AG08395 (cell line): Measurements from ENCODE around the gene JADE1.

ENCODE experiments used
- DNase-seq: peaks from one replicate; pipeline ENCODE4 v3.0.0; 2012; ENCODE audit warnings: mixed read lengths, low spot score

Gene JADE1

DNA sequence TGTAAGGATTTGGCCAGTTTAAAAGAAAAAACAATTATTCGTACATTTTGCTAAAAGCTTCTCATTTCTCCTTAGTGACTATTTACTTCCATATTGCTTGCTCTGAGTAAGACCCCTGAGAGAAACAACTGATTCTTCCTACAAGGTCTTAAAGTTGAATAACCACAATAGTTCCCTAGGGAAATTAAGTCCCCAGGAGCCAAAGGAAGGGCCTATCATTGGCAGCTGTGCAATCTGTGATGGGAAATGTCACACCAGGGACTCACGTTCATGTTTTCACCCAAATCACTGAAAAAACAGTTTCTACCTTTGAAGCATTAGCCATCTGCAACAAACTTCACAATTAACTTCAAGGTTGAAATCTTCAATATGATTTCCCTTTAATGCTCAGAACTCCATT is 66.7 kb downstream of the JADE1 start:
- no peak for DNase-seq

DNA sequence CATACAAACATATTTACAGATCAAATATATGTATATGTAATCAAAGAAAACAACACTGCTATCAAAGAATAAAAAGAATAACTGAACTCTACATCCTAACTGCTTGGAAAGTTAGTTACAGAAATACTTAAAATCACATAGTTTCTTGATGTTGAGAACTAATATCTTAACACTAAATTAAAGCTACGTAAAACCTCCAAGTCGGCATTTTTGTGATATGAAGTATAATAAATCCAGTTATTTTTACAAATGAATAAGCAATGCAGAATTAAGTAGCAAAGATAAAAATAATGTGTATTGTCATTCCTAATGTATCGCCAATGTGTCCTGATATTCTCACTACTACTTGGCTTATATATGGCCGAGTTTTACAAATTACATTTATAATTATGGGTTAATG is 68.4 kb downstream of the JADE1 start:
- no peak for DNase-seq

DNA sequence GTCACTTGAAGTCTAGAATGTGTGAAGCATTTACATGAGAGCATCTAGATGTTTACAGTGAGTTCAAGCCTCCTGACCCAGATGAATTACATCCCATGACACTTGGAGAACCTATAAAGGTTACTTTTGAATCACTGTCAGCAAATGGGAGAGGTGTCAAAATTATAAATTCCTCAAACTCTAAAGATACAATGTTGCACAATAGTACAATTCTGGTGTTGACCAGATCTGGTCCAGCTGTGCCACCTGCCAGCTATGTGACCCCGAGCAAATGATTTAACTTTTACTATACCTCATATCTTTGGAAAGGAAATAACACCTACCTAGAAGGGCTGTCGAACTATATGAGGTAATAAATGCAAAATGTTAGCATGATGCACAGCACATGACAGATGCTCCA is 69.8 kb downstream of the JADE1 start:
- no peak for DNase-seq

DNA sequence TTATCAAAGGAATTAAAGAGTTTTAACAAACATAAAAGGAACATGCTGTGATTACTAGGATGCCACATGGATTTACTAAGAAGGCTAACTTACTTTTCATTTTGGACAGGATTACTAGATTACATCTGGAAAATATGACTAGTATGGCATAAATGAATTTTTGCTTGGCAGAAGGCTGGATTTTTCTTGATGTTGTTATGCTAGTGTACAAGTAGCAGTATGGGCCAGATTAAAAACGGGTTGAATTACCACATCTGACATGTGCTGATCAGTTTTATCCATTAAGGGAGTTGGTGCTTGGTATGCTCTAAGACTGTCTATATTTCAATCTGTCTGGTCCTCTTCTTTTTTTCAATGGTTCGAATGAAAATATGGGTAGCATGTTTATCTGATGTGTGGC is 70.5 kb downstream of the JADE1 start:
- no peak for DNase-seq

DNA sequence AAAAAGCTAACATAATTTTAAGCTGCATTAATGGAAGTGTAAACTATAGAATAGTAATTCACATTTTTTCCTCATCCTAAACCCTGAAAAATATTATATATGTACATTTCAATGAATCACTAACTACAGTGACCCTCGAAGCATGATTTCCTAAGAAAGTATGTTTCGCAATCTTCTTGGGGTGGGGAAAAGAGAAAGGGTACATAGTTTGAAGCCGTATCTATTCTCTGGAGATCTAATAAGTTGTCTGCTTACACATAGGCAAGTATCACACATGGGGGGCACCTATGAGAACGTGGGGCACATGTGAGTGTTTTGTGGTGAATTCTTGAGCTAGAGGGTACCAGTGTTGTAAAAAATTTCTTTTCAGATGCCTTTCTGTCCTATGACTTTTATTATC is 71.2 kb downstream of the JADE1 start:
- no peak for DNase-seq

DNA sequence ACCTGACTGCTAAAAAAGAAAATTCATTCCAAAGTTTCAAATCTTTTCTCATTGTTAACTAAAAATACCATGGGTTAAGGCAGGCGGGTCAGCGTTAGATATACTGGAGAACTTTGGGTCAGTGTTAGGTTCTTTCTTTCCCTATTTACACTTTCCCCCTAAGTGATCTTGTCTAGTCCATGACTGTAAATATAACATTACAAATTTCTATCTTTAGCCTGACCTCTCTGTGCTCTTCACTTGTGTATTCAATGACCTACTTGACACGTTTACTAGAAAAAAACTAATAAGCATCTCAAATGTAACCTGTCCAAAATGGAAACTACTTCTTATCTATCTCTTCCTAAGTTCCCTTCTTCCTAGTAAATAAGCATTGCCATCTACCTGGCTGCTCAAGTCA is 95.3 kb downstream of the JADE1 start:
- no peak for DNase-seq

DNA sequence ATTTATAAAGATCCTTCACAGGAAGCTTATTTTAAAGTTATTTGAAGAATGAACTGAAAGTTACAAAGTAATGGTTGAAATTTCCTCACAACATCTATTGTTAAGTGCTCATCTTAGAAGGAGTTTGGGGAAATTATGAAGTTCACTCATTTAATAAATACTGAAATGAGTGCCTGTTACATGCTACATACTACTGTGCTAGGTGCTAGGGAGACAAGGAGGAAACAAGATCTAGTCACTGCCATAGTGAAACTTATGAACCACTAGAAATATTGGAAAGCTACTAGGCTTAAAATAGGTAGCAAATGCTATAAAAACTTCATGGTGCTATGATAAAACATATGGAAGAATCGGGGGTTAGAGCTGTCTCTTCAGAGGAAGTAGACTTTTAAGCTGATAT is 97.1 kb downstream of the JADE1 start:
- DNase-seq = no peak

DNA sequence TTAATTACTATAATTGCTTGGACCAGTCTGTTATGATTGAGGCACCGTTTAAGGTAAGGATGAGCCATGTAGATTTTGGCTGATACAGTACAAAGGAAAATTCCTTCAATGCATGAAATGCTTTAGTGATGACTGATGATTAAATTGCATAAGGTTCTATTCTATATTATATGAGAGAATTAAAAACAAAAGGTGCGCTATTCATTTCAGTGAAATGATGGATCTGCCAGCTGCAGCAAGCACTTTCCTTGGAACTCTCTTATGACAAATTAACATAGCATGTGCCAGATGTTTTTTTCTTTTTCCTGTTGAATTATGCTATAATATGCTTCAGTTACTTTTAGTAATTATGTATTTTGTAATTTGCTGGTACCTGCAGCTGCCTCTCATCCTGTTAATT is 98.5 kb downstream of the JADE1 start:
- DNase-seq = no peak

DNA sequence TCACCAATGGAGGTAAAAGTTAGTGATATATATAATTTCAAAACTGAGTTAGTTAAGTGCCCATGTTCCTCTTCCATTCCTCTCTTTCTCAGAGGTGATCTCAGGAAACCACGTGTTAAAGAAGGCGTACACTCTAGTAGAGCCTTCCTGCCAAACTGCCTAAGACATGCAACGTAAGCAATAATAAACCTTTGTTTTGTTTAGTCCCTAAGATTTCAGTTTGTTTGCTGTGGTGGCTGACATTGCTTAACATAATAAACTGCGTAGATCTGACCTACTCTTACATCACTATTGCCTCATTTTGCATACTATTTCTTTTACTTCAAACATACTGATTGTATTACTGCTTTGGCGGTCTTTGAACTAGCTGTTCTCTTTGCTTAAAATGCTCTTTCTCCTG is 99.2 kb downstream of the JADE1 start:
- no peak for DNase-seq

DNA sequence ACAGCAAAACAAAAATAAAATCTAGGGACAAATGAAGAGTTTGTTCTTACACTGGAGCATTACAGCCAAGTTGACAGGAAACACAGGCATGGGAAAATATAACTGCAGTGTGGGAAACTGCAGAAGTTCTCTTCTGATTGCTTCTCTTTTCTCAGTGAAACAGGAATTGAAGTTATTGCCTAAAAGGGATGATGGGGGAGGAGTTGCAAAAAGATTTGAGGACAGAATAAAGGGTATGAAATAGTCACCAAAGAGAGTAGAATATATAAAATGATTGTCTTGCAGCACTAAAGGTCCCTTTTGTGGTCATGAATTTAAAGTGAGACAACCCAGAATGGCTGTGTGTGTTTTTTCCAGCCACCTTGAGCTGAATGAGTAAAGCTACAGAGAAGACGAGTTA is 103.7 kb downstream of the JADE1 start:
- no peak for DNase-seq

DNA sequence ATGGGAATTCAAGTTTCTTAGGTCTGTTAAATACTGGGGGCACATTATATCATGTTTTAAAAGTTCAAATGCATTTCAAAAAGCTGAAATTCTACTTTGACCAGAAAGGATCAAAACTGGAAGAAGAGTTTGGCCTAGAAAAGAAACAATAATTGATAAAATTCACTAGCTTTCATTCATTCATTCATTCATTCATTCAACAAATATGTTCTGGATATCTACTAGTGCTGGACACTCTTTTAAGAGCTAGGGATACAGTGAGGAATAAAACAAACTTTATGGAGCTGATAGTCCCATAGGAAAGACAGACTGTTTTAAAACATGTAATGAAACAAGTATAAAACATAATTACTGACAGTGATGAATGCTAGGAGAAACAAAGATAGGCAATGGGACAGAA is 106.0 kb downstream of the JADE1 start:
- DNase-seq = no peak

DNA sequence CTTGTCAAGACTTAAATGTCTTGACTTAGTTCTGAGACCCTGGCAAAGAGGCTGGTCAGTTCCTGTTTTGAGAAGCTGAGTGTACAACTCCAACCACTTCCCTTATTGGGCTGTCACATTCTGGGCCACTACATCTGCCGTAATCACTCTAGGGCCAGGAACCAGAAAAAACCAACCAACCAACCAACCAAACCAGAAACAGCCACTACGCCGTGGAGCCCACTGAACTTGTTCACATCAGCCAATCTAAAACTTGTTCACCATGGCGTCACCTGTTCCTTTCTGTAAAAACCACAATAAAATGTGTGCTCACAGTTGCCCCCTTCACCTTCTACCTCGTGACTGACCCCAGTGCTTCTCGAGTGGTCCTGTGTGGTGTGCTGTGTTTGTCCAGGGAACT is 107.3 kb downstream of the JADE1 start:
- DNase-seq = no peak

DNA sequence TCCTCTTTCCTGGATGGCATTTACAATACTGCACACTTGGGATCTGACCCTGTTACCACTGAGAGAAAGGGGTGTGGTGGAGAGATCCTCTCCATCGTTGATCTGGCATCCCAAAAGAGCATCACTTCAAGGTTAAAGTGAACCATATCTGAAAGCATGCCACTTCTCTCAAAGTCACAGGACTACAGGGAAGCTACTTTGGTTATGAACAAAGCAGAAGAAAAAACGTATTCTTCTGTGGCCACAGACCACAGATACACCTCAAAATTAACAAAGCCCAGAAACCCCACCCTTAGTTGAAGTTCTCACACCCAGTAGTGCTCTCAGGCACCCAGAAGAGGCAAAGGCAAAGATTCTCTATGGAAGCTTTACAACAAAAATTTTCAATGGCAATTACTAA is 108.3 kb downstream of the JADE1 start:
- DNase-seq = no peak

DNA sequence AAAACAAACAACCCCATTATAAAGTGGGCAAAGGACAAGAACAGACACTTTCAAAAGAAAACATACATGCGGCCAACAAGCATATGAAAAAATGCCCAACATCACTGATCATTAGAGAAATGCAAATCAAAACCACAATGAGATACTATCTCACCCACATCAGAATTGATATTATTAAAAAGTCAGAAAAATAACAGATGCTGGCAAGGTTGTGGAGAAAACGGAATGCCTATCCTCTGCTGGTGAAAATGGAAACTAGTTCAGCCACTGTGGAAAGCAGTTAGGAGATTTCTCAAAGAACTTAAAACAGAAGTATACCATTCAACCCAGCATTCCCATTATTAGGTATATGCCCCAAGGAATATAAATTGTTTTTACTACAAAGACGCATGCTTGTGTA is 112.5 kb downstream of the JADE1 start:
- no peak for DNase-seq
